GM19239 (cell line): Measurements from ENCODE around the gene ABHD8.
A peak's percentile ranks its signal among the peaks of the same experiment; 100 is the strongest.

Experiments
- DNase-seq: peaks from one replicate; pipeline ENCODE4 v3.0.0; 2011; ENCODE audit warnings: low spot score; ENCODE audit not compliant: insufficient read length
- FAIRE-seq: peaks from 2 replicates; lab custom pipeline; 2011; peaks lifted over from hg19 to GRCh38; lab: Jason Lieb, UNC

Gene ABHD8

GRCh38 chr19:17334414-17335409 is 31.5 kb upstream of the ABHD8 start, which contains the start of gene ANO8:
TSS of gene ANO8 (minus strand) at chr19:17334855. CDS start at chr19:17334670, 185 bp downstream.
- FAIRE-seq = peak; percentile 96
- DNase-seq = peak; percentile 92

DNA sequence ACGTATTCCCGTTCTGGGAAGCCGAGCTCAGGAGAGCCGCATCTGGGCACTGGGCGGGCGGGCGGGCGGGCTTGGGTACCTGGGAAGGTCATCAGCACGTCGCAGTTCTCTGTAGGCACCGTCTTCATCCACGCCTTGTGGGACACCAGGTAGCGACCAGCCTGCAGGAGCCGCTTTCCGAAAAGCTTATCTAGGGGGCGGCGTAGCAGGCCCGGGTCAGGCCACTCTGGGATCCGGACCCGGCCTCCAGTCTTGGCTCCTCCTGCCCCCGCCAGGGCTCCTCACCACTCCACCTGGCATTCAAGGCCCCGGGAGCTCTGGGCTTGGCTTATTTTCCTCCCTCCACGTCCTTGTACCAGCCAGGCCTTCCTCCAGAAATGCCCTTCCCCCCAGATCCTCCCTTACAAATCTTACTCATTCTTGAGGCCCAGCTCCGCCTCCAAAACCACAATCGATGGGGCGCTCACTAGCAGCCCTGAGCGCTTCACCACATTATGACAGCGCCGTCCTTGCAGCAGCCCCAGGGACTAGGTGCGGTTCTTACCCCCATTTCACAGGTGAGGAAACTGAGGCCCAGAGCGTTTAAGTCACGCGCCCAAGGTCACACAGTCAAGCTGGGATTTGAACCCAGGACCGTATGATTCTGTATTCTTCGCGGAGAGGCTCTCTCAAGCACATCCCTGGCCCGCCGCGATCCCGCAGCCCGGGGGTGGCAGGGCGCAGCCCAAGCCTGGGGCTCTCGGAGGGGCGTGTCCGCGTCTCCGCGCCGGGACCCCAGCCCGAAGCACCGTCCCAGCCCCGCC is 30.6 kb upstream of the ABHD8 start:
- DNase-seq (peak; percentile 77), FAIRE-seq (peak; percentile 39)

DNA sequence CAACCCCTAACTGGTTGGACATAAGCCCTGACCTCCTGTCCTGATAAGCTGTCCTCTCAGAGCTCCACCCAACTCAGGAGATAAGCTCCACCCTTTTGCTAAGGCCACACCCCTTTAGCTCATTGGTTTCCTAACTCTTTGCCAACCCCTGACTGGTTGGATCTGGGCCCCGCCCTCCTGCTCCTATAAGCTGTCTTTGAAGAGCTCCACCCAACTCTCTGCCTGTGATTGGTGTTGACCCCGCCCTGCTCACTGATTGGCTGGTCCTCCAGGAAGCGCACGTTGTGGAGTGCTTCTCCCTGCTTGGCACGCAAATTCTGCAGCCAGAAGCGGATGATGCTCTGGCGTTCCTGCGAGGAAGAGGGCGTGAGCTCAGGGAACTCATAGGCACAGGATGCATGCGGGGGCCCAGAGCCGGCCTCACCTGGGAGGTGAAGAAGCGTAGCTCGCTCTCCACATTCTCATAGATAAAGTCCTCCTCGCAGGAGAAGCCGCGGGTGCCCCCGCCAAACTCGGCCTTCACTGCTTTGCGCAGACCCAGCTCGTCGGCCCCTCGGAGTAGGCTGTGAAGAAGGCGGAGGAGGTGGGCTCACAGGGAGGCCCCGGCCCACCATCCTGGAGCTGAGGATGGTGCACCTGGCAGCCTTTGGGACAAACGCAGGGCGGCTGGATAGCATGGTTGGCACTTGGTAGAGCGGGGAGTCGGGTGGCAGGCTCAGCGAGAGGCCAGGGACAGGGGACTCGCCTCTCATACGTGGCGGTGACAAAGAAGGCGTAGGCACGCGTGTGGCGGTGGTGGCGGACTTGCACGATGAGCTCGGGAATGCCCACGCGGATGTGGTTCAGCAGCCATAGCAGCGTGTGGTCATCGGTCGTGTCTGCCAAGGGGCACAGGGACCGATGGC is 29.7 kb upstream of the ABHD8 start:
- FAIRE-seq = no peak

GRCh38 chr19:17332360-17332676 is 29.1 kb upstream of the ABHD8 start:
- FAIRE-seq = no peak

More for the DNA sequence above, 29.7 kb upstream of the ABHD8 start:
- DNase-seq = no peak

GRCh38 chr19:17331045-17331558 is 27.9 kb upstream of the ABHD8 start:
- FAIRE-seq (no peak), DNase-seq (no peak)

More at GRCh38 chr19:17332360-17332676, 29.1 kb upstream of the ABHD8 start:
- no peak for DNase-seq

GRCh38 chr19:17330262-17331044 is 27.2 kb upstream of the ABHD8 start:
- DNase-seq = no peak
- FAIRE-seq = no peak

DNA sequence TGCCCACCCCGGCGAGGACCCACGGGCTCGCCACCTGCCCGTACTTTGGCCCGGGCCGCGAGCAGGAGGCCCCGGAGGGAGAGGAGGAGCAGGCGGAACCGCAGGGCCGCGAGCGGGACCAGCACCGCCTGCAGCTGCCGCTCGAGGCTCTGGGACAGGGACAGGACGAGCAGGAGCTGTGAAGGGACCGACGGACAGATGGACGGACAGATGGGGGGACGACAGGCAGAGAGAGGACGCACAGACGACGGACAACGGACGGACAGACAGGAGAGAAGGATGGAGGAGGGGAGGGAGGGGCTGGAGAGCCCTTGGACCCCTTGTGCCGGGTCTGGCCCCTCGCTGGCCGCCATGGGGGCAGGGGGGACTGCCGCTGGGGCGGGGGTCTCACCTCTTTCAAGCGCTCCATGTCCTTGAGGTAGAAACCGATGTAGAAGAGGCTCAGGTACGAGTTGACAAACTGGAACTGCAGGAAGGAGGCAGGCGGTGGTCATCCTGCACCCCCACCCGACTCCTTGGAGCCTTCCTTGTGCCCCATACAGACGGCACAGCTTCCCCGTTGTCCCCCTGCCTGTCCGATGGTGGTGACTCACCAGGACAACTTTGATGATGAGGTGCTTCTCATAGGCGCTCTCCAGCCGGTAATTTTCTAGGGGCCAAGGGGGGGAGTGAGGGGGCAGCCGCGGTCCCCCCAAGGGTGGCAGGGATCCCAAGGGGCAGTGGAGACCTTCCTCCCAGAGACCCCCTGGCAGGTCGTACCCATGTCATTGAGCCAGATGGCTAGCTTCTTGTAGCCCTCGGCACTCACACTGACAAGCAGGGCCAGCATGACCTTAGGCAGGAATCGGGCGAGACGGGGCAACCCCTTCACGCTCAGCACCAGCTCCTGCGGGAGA is 26.4 kb upstream of the ABHD8 start:
- DNase-seq = no peak
- FAIRE-seq = no peak

DNA sequence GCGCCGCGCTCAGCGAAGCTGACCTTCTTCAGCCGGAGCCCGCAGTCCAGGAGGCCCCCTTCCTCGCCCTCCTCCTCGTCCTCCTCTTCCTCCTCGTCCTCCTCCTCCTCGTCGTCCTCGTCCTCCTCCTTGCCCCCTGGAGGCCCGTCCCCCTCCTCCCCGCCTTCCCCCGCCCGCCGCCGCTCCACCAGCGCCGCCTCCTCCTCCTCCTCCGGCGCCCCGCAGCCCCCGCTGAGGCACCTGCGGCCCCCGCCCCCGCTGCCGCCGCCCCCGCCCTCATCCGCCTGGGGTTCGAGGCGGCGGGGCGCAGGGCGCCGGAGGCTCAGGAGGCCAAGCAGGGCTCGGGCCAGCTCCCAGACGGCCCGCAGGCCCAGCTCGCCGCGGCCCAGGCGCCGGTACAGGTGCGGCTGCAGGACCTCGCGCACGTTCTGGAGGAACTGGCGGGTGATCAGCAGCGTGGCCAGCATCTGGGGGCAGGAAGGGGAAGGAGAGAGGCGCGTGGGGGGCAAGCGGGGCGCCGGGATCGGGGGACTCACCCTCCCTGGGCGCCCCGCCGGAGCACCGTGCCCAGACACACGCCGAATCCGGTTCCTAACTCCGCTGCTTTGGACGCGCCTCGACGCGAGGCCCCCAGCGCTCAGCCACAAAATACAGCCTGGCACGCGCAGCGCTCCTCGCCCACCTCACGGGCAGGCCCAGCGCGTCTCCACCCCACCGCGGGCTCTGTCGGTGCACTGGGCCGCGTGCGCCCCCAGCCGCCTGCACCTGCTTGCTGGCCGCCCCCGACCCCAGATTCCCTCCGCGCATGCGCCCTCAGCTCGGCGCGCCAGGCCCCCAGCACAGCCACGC is 25.5 kb upstream of the ABHD8 start:
- FAIRE-seq (no peak), DNase-seq (peak; percentile 42)

DNA sequence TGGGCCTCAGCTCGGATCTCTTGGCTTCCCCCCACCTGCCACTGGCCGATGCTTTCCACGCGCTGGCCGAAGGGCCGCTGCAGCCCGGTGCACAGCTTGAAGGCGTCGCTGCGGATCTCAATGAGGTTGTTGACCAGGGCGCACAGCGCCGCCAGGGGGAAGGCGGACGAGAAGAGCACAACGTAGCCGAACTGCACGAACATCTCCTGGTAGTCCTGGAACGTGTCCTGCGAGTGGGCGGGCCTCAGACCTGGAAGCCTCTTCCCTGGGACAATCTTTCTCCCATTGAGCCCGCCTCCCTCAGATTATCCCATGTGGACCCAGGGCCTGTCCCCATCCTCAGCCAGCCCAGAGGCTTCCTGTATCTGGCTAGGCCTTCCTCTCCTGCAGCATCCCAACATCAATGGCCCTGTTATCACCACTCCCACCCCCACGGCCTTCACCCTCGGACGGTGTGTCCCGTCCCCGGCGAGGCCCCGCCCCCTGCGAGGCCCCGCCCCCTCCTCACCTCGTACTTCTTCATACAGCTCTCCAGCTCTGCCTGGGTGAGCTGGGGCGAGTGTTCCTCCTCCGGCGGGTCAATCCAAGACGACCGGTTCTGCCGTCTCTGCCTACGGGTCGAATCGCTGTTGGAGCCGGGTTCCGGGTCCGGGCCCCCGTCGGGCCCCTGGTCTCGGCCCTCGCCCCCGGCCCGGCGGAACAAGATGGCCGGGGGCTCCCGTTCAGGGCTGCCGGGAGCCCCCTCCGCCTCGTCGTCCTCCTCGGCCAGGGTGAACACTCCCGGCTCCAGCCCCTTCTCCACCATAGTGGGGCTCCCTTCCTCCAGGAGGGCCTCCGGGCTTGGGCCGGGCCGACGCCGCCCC is 24.7 kb upstream of the ABHD8 start:
- FAIRE-seq = peak; percentile 44
- DNase-seq = peak; percentile 85

GRCh38 chr19:17327068-17327653 is 23.9 kb upstream of the ABHD8 start:
- DNase-seq (no peak), FAIRE-seq (no peak)

DNA sequence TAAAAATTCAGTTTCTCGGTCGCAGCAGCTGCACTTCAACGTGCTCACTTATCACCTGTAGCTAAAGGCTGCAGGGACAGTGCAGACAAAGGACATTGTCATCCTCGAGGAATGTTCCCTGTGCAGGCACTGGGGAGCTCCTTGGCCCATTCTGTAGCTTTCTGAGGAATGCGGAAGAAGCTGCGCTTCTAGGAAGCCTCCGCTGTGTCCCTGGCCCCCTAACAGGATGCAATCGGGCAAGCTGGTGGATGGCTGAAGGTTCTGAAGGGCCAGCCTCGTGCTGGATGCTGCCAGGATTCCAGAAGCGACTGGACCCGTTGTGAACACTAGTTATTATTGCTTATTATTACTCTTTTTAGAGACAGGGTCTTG is 23.4 kb upstream of the ABHD8 start:
- DNase-seq = no peak
- FAIRE-seq = no peak

- no peak for FAIRE-seq
- DNase-seq = no peak
Observed at GRCh38 chr19:17325881-17326594, 22.8 kb upstream of the ABHD8 start.

DNA sequence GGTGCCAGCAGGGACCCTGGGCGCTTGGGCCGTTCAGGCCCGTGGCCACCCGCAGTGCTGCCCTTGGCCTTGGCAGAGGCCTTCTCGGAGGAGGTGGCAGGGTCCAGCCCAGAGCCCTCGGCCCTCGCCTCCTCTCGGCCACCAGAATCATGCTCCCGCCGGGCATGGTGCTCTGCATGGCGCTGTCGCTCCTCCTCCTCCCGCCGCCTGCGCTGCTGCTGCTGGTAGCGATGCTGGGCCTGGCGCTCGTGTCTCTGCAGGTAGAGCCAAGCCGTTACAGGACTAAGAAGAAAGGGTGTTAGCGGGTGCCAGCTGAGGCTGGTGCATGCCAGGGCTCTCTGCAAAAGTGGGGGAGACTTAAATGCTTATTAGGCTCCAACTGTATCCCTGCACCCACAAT is 21.9 kb upstream of the ABHD8 start:
- FAIRE-seq = no peak
- DNase-seq = no peak

GRCh38 chr19:17324357-17325114 is 21.3 kb upstream of the ABHD8 start:
- DNase-seq = no peak
- no peak for FAIRE-seq

DNA sequence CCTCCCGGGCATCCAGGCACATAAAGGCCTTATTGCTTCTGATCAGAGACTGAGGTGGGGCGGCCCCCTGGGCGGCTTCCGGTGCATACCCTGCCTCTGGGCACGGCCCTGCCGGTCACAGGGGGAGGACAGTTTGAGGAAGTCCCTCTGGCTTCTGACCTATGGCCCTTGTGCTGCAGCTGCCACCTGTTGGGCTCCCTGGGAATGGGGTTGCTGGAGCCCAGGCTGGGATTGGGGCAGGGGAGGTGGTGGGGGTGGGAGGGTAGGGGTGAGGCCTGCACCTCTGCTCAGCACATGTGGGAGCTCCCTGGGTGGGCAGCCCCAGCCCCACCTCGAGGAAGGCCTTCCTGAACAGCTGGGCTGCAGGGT is 20.7 kb upstream of the ABHD8 start:
- FAIRE-seq (no peak), DNase-seq (peak; percentile 51)
